Keratinocyte (primary cell): ENCODE data around the gene DCTN3. TPM values are rescaled to one million over a fixed set of nuclear protein-coding genes. Genes with fewer than 3 reads are reported as not detected.

ENCODE experiments used
- DNase-seq: peaks from one replicate; pipeline ENCODE4 v3.0.0-alpha.2; 2011; ENCODE audit warnings: low read depth, missing footprints, low spot score
- FAIRE-seq: peaks from 2 replicates; lab custom pipeline; 2011; peaks lifted over from hg19 to GRCh38; lab: Jason Lieb, UNC
- H2AFZ ChIP-seq: 2 replicates; pipeline ENCODE4 v1.6.0; 2012; ENCODE audit warnings: low read length, control low read depth, inconsistent platforms; ENCODE audit not compliant: control insufficient read depth
- H3K27ac ChIP-seq: 2 replicates; pipeline ENCODE4 v1.5.1; 2011; ENCODE audit warnings: low read length; ENCODE audit not compliant: control insufficient read depth, insufficient read depth
- H3K27me3 ChIP-seq: 3 replicates; pipeline ENCODE4 v1.6.0; 2011; ENCODE audit warnings: low read length; ENCODE audit not compliant: control insufficient read depth, insufficient read depth; ENCODE audit errors: extremely low read depth
- H3K36me3 ChIP-seq, 2 experiments: 2 replicates in 1 of 2; 3 replicates in 1 of 2; pipeline ENCODE4 v1.5.1; 2011; ENCODE audit warnings: low read length in 2 of 2, mild to moderate bottlenecking in 1 of 2; ENCODE audit not compliant: control insufficient read depth in 2 of 2, insufficient read depth in 2 of 2; ENCODE audit errors: extremely low read depth in 1 of 2
- H3K4me1 ChIP-seq: 3 replicates; pipeline ENCODE4 v1.5.1; 2011; ENCODE audit warnings: low read length; ENCODE audit not compliant: control insufficient read depth, insufficient read depth; ENCODE audit errors: extremely low read depth
- H3K4me2 ChIP-seq: 3 replicates; pipeline ENCODE4 v1.6.0; 2011; ENCODE audit warnings: low read depth, low read length; ENCODE audit not compliant: control insufficient read depth, insufficient read depth; ENCODE audit errors: extremely low read depth
- H3K4me3 ChIP-seq, 3 experiments: fragments of 200-600 bp in 1 of 3; sonication (generic) in 1 of 3; 2 replicates in 2 of 3; 3 replicates in 1 of 3; pipeline ENCODE4 v1.5.1; 2011 to 2016; ENCODE audit warnings: low read length in 3 of 3, mild to moderate bottlenecking in 3 of 3, control low read depth in 2 of 3, inconsistent platforms in 1 of 3, low read depth in 1 of 3, mixed read lengths in 1 of 3, mixed run types in 1 of 3, moderate library complexity in 1 of 3; ENCODE audit not compliant: control insufficient read depth in 2 of 3, insufficient read depth in 2 of 3; ENCODE audit errors: extremely low read depth in 1 of 3
- H3K79me2 ChIP-seq: 2 replicates; pipeline ENCODE4 v1.6.0; 2012; ENCODE audit warnings: low read length; ENCODE audit not compliant: control insufficient read depth, insufficient read depth
- H3K9ac ChIP-seq: 3 replicates; pipeline ENCODE4 v1.6.0; 2011; ENCODE audit warnings: low read length; ENCODE audit not compliant: control insufficient read depth, insufficient read depth; ENCODE audit errors: extremely low read depth
- H3K9me1 ChIP-seq: 3 replicates; pipeline ENCODE4 v1.6.0; 2011; ENCODE audit warnings: low read length; ENCODE audit not compliant: control insufficient read depth, insufficient read depth; ENCODE audit errors: extremely low read depth
- H3K9me3 ChIP-seq: 2 replicates; pipeline ENCODE4 v1.5.1; 2012; ENCODE audit warnings: low read depth, low read length; ENCODE audit not compliant: control insufficient read depth
- H4K20me1 ChIP-seq: 3 replicates; pipeline ENCODE4 v1.6.0; 2011; ENCODE audit warnings: low read length; ENCODE audit not compliant: control insufficient read depth, insufficient read depth; ENCODE audit errors: extremely low read depth
- EZH2 ChIP-seq: IDR thresholded peaks from one replicate; pipeline ENCODE4 v1.6.1; 2012; ENCODE audit warnings: inconsistent platforms, mild to moderate bottlenecking, low read length, moderate library complexity
- dilution Hi-C: fragments of 300-500 bp; cut with MboI; formaldehyde crosslinking; loops from one replicate; pipeline ENCODE4 v1.7.0; 2020; ENCODE audit warnings: low sequenced_read_pairs; ENCODE audit not compliant: extremely low pct_ligation_motif_present
- polyA plus RNA-seq, 5 experiments: library from polyadenylated mRNA; depleted of rRNA in 3 of 5; stranded (reverse) in 3 of 5; stranded (forward) in 1 of 5; unstranded in 1 of 5; fragments of >200 nt; gene quantifications; 1 replicate in 1 of 5; 2 replicates in 3 of 5; 3 replicates in 1 of 5; pipeline versions ENCODE4 v1.2.1 to v1.2.3, GENCODE V29; 2011 to 2012; ENCODE audit warnings: missing spikeins in 2 of 5, low read depth in 1 of 5, low replicate concordance in 1 of 5
- TF ChIP-seq, protein P1 (sequence below), 3 experiments: IDR thresholded peaks in 1 of 3; conservative IDR thresholded peaks in 1 of 3; optimal IDR thresholded peaks in 1 of 3; 2 replicates in 2 of 3; 3 replicates in 1 of 3; pipeline versions ENCODE3 to v1.5.1; 2011; ENCODE audit warnings: low read length in 3 of 3, mild to moderate bottlenecking in 3 of 3, moderate library complexity in 2 of 3, control low read depth in 1 of 3, inconsistent platforms in 1 of 3; ENCODE audit not compliant: insufficient read depth in 2 of 3; ENCODE audit errors: extremely low read depth in 1 of 3

Gene DCTN3
- polyA plus RNA-seq, 1 donor (not counting 4 experiments of a cell fraction or from before 2014, with no cell fraction given), result 106 TPM

DNA sequence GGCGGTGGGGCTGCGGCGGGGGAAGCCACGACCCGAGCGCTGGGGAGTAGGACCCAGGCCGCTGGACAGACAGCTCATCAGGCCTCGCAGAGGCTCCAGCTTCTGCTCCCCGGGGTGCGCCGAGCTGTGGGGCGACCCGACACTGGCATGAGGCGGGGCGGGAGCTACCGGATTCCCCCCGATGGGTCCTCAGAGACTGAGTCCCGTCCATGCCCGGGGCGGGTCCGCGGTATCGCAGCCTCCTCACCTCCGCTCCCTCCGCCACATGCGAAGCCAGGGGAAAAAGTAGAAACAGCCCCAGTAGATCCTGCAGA, 44.7 kb upstream of the DCTN3 start:
- Histone ChIP-seq H3K27me3 (no peaks in the 10 kb centered on the region), H4K20me1 (peaks cover 2% of the 10 kb centered on the region), H3K9me3 (no peaks in the 10 kb centered on the region), H3K27ac (peak overlapping the region; percentile 86), H2AFZ (peak overlapping the region; percentile 64), H3K4me1 (peaks cover 48% of the 10 kb centered on the region), H3K9ac (peak overlapping the region; percentile 75), H3K4me3 (peak overlapping the region; percentile 68 to 77 (median 73)), H3K36me3 (peaks cover 0 to 11% of the 10 kb centered on the region in 2 experiments), H3K9me1 (peaks cover 5% of the 10 kb centered on the region), H3K4me2 (peak overlapping the region; percentile 93), H3K79me2 (peaks cover 29% of the 10 kb centered on the region)
- TF ChIP-seq, protein P1, sequence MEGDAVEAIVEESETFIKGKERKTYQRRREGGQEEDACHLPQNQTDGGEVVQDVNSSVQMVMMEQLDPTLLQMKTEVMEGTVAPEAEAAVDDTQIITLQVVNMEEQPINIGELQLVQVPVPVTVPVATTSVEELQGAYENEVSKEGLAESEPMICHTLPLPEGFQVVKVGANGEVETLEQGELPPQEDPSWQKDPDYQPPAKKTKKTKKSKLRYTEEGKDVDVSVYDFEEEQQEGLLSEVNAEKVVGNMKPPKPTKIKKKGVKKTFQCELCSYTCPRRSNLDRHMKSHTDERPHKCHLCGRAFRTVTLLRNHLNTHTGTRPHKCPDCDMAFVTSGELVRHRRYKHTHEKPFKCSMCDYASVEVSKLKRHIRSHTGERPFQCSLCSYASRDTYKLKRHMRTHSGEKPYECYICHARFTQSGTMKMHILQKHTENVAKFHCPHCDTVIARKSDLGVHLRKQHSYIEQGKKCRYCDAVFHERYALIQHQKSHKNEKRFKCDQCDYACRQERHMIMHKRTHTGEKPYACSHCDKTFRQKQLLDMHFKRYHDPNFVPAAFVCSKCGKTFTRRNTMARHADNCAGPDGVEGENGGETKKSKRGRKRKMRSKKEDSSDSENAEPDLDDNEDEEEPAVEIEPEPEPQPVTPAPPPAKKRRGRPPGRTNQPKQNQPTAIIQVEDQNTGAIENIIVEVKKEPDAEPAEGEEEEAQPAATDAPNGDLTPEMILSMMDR (optimal IDR thresholded peaks at IDR 0.05 in 1 of 3, IDR thresholded peaks at IDR 0.05 in 1 of 3, conservative IDR thresholded peaks at IDR 0.05 in 1 of 3; ENCODE audit: extremely low read depth in 1 of 3, insufficient read depth in 2 of 3, low read length in 3 of 3), result no peak
- TF ChIP-seq EZH2, result no peak
- no peak for FAIRE-seq
- no peak for DNase-seq
- dilution Hi-C loops, result no loop called here

GRCh38 chr9:34664281-34665066, 44.2 kb upstream of the DCTN3 start:
- peak overlapping the region; percentile 75 for H3K9ac ChIP-seq
- peaks cover 0 to 11% of the 10 kb centered on the region in 2 experiments for H3K36me3 ChIP-seq
- H2AFZ ChIP-seq, result peak overlapping the region; percentile 64
- H3K27ac ChIP-seq, result peak overlapping the region; percentile 86
- peaks cover 5% of the 10 kb centered on the region for H3K9me1 ChIP-seq
- FAIRE-seq (peak; percentile 82), DNase-seq (no peak)
- no peaks in the 10 kb centered on the region for H3K27me3 ChIP-seq
- peaks cover 29% of the 10 kb centered on the region for H3K79me2 ChIP-seq
- peak overlapping the region; percentile 93 for H3K4me2 ChIP-seq
- dilution Hi-C loops, result no loop called here
- no peaks in the 10 kb centered on the region for H3K9me3 ChIP-seq
- TF ChIP-seq EZH2, result no peak
- TF ChIP-seq, protein P1 (optimal IDR thresholded peaks at IDR 0.05 in 1 of 3, IDR thresholded peaks at IDR 0.05 in 1 of 3, conservative IDR thresholded peaks at IDR 0.05 in 1 of 3; ENCODE audit: extremely low read depth in 1 of 3, insufficient read depth in 2 of 3, low read length in 3 of 3), result peak in 2 of 3 experiments; percentile 72 to 99
- peaks cover 53% of the 10 kb centered on the region for H3K4me1 ChIP-seq
- peak overlapping the region; percentile 68 to 77 (median 73) for H3K4me3 ChIP-seq
- peaks cover 2% of the 10 kb centered on the region for H4K20me1 ChIP-seq
